Neural cell (in vitro differentiated cells): ENCODE measurements around the gene SIRT1. TPM values are rescaled to one million over a fixed set of nuclear protein-coding genes. Genes with fewer than 3 reads are reported as not detected.

ENCODE experiments used
- H2AFZ ChIP-seq: fragments of 200-600, 300-800 bp; sonication (generic), shearing (Covaris generic); 2 replicates; pipeline ENCODE4 v1.6.0; 2014; ENCODE audit warnings: low read depth, mild to moderate bottlenecking, antibody characterized with exemption, low read length, moderate library complexity
- H3F3A ChIP-seq: fragments of 200-600 bp; shearing (Covaris generic); 2 replicates; pipeline ENCODE4 v1.6.1; 2016; ENCODE audit warnings: mild to moderate bottlenecking, moderate library complexity, mixed read lengths, antibody characterized with exemption, low read length; ENCODE audit not compliant: insufficient read depth, poor library complexity, severe bottlenecking
- H3K27ac ChIP-seq: fragments of 200-600, 300-800 bp; sonication (generic), shearing (Covaris generic); 2 replicates; pipeline ENCODE4 v1.5.1; 2014; ENCODE audit warnings: mild to moderate bottlenecking, low read length, moderate library complexity
- H3K27me3 ChIP-seq: fragments of 300-800, 200-600 bp; sonication (generic), shearing (Covaris generic); 2 replicates; pipeline ENCODE4 v1.6.0; 2014; ENCODE audit warnings: mild to moderate bottlenecking, low read depth, low read length, moderate library complexity; ENCODE audit not compliant: insufficient read depth
- H3K36me3 ChIP-seq: fragments of 300-800, 200-600 bp; sonication (generic), shearing (Covaris generic); 2 replicates; pipeline ENCODE4 v1.5.1; 2014; ENCODE audit warnings: mild to moderate bottlenecking, antibody characterized with exemption, low read length, moderate library complexity; ENCODE audit not compliant: insufficient read depth
- H3K4me2 ChIP-seq: fragments of 300-800, 200-600 bp; sonication (generic), shearing (Covaris generic); 2 replicates; pipeline ENCODE4 v1.6.0; 2014; ENCODE audit warnings: mild to moderate bottlenecking, low read length
- H3K4me3 ChIP-seq: fragments of 300-800, 200-600 bp; sonication (generic), shearing (Covaris generic); 2 replicates; pipeline ENCODE4 v1.5.1; 2014; ENCODE audit warnings: mild to moderate bottlenecking, low read length, moderate library complexity
- H3K79me2 ChIP-seq: fragments of 200-600 bp; shearing (Covaris generic); replicated peaks from 2 replicates; pipeline ENCODE4 v1.6.0; 2014; ENCODE audit warnings: mild to moderate bottlenecking, low read length, moderate library complexity; ENCODE audit not compliant: insufficient read depth
- H3K9ac ChIP-seq: fragments of 300-800, 200-600 bp; sonication (generic), shearing (Covaris generic); 2 replicates; pipeline ENCODE4 v1.6.1; 2016; ENCODE audit warnings: mild to moderate bottlenecking, low read length, mixed read lengths
- H3K9me2 ChIP-seq: fragments of 200-600 bp; shearing (Covaris generic); 2 replicates; pipeline ENCODE4 v1.6.1; 2016; ENCODE audit warnings: mild to moderate bottlenecking, low read length, mixed read lengths; ENCODE audit not compliant: insufficient read depth
- H3K9me3 ChIP-seq: fragments of 200-600, 300-800 bp; sonication (generic), shearing (Covaris generic); 2 replicates; pipeline ENCODE4 v1.6.1; 2016; ENCODE audit warnings: mild to moderate bottlenecking, mixed run types, low read length, moderate library complexity, mixed read lengths
- H4K20me1 ChIP-seq: fragments of 200-600 bp; shearing (Covaris generic); 2 replicates; pipeline ENCODE4 v1.6.1; 2016; ENCODE audit warnings: mild to moderate bottlenecking, mixed run types; ENCODE audit not compliant: insufficient read depth
- CTCF ChIP-seq: fragments of 450-650 bp; IDR thresholded peaks from 2 replicates; pipeline ENCODE4 v1.5.1; 2014; ENCODE audit warnings: antibody characterized with exemption, mild to moderate bottlenecking, moderate library complexity; ENCODE audit not compliant: poor library complexity, severe bottlenecking
- EP300 ChIP-seq: fragments of 450-650 bp; conservative IDR thresholded peaks from 2 replicates; pipeline ENCODE4 v1.6.1; 2014; ENCODE audit warnings: antibody characterized with exemption, mild to moderate bottlenecking, moderate library complexity; ENCODE audit not compliant: poor library complexity, severe bottlenecking
- EZH2 ChIP-seq: fragments of 200-600, 300-800 bp; shearing (Covaris generic), sonication (generic); IDR thresholded peaks from 2 replicates; pipeline ENCODE4 v1.6.1; 2014; ENCODE audit warnings: antibody characterized with exemption, low read length, borderline replicate concordance, mild to moderate bottlenecking; ENCODE audit not compliant: insufficient read depth, poor library complexity, severe bottlenecking
- MXI1 ChIP-seq: fragments of 450-650 bp; conservative IDR thresholded peaks from 2 replicates; pipeline ENCODE4 v1.6.1; 2014; ENCODE audit warnings: antibody characterized with exemption, mild to moderate bottlenecking; ENCODE audit not compliant: poor library complexity, severe bottlenecking
- POLR2AphosphoS5 ChIP-seq: IDR thresholded peaks from 2 replicates; pipeline ENCODE4 v1.6.1; 2012
- RAD21 ChIP-seq: fragments of 450-650 bp; conservative IDR thresholded peaks from 2 replicates; pipeline ENCODE4 v1.6.1; 2014; ENCODE audit warnings: antibody characterized with exemption, mild to moderate bottlenecking, moderate library complexity
- SMC3 ChIP-seq: fragments of 450-650 bp; conservative IDR thresholded peaks from 2 replicates; pipeline ENCODE4 v1.6.1; 2014; ENCODE audit warnings: antibody characterized with exemption, mild to moderate bottlenecking, moderate library complexity; ENCODE audit not compliant: poor library complexity
- TAF1 ChIP-seq: IDR thresholded peaks from 2 replicates; pipeline ENCODE4 v1.6.1; 2012; ENCODE audit warnings: low read depth
- polyA plus RNA-seq: library from polyadenylated mRNA; depleted of rRNA; stranded (reverse); fragments of >200 nt; gene quantifications from 2 replicates; pipeline ENCODE4 v1.2.3, GENCODE V29; 2014
- TF ChIP-seq, protein P1 (sequence below): IDR thresholded peaks from 2 replicates; pipeline ENCODE4 v1.6.1; 2012; ENCODE audit warnings: borderline replicate concordance

Gene SIRT1
- polyA plus RNA-seq, 1 donor from 2014 or later: 38.6 TPM

- no peak overlapping the region for H3K27ac ChIP-seq
- no peak for TF ChIP-seq TAF1
- no peak for TF ChIP-seq CTCF
- no peak for TF ChIP-seq RAD21
- TF ChIP-seq MXI1: no peak
- no peaks in the 10 kb centered on the region for H4K20me1 ChIP-seq
These were observed 52.0 kb downstream of the SIRT1 start for GRCh38 chr10:67936416-67936815.

DNA sequence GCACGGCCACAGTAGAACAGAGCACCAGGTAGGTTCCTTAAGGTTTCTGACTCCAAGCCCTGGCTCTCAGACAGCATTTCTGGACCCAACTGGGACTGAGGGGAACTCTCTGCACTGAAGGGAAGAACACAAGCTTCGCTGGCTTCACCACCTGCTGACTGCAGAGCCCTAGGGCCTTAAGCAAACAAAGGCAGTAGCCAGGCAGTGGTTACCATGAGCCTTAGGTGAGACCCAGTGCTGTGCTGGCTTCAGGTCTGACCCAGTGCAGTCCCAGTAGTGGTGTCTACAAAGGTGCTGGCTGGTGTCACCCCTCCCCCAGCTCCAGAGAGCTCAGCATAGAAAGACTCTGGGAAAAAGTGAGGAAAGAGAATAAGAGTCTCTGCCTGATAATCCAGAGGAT is 59.5 kb downstream of the SIRT1 start:
- Histone ChIP-seq H3K79me2 (no peaks in the 10 kb centered on the region), H4K20me1 (no peaks in the 10 kb centered on the region), H3K27ac (no peak overlapping the region), H3K9me2 (no peaks in the 10 kb centered on the region), H3K4me2 (no peak overlapping the region), H3K9ac (no peak overlapping the region), H3K9me3 (no peaks in the 10 kb centered on the region), H3K36me3 (no peaks in the 10 kb centered on the region), H2AFZ (no peak overlapping the region), H3K4me3 (no peak overlapping the region), H3F3A (no peaks in the 10 kb centered on the region), H3K27me3 (no peaks in the 10 kb centered on the region)
- no peak for TF ChIP-seq POLR2AphosphoS5

More at GRCh38 chr10:67936416-67936815, 52.0 kb downstream of the SIRT1 start:
- H3F3A ChIP-seq: no peaks in the 10 kb centered on the region
- H3K9me3 ChIP-seq: no peaks in the 10 kb centered on the region
- no peaks in the 10 kb centered on the region for H3K36me3 ChIP-seq
- H3K4me3 ChIP-seq: no peak overlapping the region
- H3K27me3 ChIP-seq: no peaks in the 10 kb centered on the region
- no peak overlapping the region for H3K9ac ChIP-seq
- H2AFZ ChIP-seq: no peak overlapping the region
- no peaks in the 10 kb centered on the region for H3K79me2 ChIP-seq
- H3K4me2 ChIP-seq: no peak overlapping the region
- no peaks in the 10 kb centered on the region for H3K9me2 ChIP-seq

GRCh38 chr10:67955614-67956013 is 71.2 kb downstream of the SIRT1 start:
- Histone ChIP-seq H3K9me2 (no peaks in the 10 kb centered on the region), H2AFZ (no peak overlapping the region), H3K9ac (no peak overlapping the region), H3K4me2 (no peak overlapping the region), H3K27ac (no peak overlapping the region), H4K20me1 (no peaks in the 10 kb centered on the region), H3F3A (no peaks in the 10 kb centered on the region), H3K79me2 (no peaks in the 10 kb centered on the region), H3K9me3 (no peaks in the 10 kb centered on the region), H3K27me3 (no peaks in the 10 kb centered on the region), H3K4me3 (no peak overlapping the region), H3K36me3 (no peaks in the 10 kb centered on the region)
- TF ChIP-seq CTCF: no peak
- no peak for TF ChIP-seq POLR2AphosphoS5
- no peak for TF ChIP-seq EZH2
- TF ChIP-seq TAF1: no peak
- no peak for TF ChIP-seq SMC3
- no peak for TF ChIP-seq RAD21
- no peak for TF ChIP-seq EP300
- no peak for TF ChIP-seq MXI1
- TF ChIP-seq, protein P1, sequence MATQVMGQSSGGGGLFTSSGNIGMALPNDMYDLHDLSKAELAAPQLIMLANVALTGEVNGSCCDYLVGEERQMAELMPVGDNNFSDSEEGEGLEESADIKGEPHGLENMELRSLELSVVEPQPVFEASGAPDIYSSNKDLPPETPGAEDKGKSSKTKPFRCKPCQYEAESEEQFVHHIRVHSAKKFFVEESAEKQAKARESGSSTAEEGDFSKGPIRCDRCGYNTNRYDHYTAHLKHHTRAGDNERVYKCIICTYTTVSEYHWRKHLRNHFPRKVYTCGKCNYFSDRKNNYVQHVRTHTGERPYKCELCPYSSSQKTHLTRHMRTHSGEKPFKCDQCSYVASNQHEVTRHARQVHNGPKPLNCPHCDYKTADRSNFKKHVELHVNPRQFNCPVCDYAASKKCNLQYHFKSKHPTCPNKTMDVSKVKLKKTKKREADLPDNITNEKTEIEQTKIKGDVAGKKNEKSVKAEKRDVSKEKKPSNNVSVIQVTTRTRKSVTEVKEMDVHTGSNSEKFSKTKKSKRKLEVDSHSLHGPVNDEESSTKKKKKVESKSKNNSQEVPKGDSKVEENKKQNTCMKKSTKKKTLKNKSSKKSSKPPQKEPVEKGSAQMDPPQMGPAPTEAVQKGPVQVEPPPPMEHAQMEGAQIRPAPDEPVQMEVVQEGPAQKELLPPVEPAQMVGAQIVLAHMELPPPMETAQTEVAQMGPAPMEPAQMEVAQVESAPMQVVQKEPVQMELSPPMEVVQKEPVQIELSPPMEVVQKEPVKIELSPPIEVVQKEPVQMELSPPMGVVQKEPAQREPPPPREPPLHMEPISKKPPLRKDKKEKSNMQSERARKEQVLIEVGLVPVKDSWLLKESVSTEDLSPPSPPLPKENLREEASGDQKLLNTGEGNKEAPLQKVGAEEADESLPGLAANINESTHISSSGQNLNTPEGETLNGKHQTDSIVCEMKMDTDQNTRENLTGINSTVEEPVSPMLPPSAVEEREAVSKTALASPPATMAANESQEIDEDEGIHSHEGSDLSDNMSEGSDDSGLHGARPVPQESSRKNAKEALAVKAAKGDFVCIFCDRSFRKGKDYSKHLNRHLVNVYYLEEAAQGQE: no peak
